WTC11 (cell line): Measurements from ENCODE around the gene ARHGAP42. TPM values are rescaled to one million over a fixed set of nuclear protein-coding genes. Genes with fewer than 3 reads are reported as not detected.

Experiments used
- ATAC-seq: fragments of 200-7000 bp; cut with Tn5 transposase; 2 replicates; pipeline ENCODE4 v1.10.0; 2021; ENCODE audit warnings: mild to moderate bottlenecking, moderate library complexity
- CTCF ChIA-PET: fragments of 300-600 bp; sonication (Branson Sonifier 250); formaldehyde crosslinking; loops from one replicate; lab custom pipeline; 2021; ENCODE audit warnings: antibody characterized with exemption; lab: Charles Lee
- POLR2A ChIA-PET: fragments of 350-600 bp; sonication (Branson Sonifier 250); formaldehyde crosslinking; loops from one replicate; lab custom pipeline; 2021; ENCODE audit warnings: antibody characterized with exemption; lab: Charles Lee
- DNase-seq: peaks from one replicate; pipeline ENCODE4 v3.0.0; 2021; ENCODE audit warnings: low spot score
- H3K27ac Mint-ChIP-seq: 2 replicates; pipeline ENCODE4 v1.8.0; 2021; ENCODE audit warnings: mixed read lengths
- H3K27me3 Mint-ChIP-seq: 2 replicates; pipeline ENCODE4 v1.8.0; 2021; ENCODE audit warnings: low read depth, mild to moderate bottlenecking, moderate library complexity, mixed read lengths
- H3K36me3 Mint-ChIP-seq: 2 replicates; pipeline ENCODE4 v1.8.0; 2021; ENCODE audit warnings: mixed read lengths
- H3K4me1 Mint-ChIP-seq: 2 replicates; pipeline ENCODE4 v1.8.0; 2022; ENCODE audit warnings: mixed read lengths
- H3K4me3 Mint-ChIP-seq: 2 replicates; pipeline ENCODE4 v1.8.0; 2021; ENCODE audit warnings: mild to moderate bottlenecking, moderate library complexity, mixed read lengths
- H3K9me3 Mint-ChIP-seq: 2 replicates; pipeline ENCODE4 v1.8.0; 2021; ENCODE audit warnings: mixed read lengths
- GTF2I ChIP-seq: fragments of 250-450 bp; sonication (Bioruptor Pico); conservative IDR thresholded peaks from 2 replicates; pipeline ENCODE4 v1.4.0; 2021; ENCODE audit warnings: mild to moderate bottlenecking
- HMGA2 ChIP-seq: fragments of 250-450 bp; sonication (Bioruptor Pico); IDR thresholded peaks from 2 replicates; pipeline ENCODE4 v1.4.0; 2021; ENCODE audit warnings: mild to moderate bottlenecking, moderate library complexity
- JUN ChIP-seq: sonication (generic); formaldehyde crosslinking; IDR thresholded peaks from 2 replicates; pipeline ENCODE4 v1.8.0; 2023; ENCODE audit warnings: mild to moderate bottlenecking, missing genetic modification reagents
- NFYB ChIP-seq: sonication (generic); formaldehyde crosslinking; conservative IDR thresholded peaks from 2 replicates; pipeline ENCODE4 v1.8.0; 2022; ENCODE audit warnings: low read depth, missing genetic modification reagents
- NR1H2 ChIP-seq: sonication (generic); formaldehyde crosslinking; IDR thresholded peaks from 2 replicates; pipeline ENCODE4 v1.9.0; 2021; ENCODE audit warnings: mild to moderate bottlenecking, moderate library complexity, missing genetic modification reagents
- NR3C1 ChIP-seq: sonication (generic); formaldehyde crosslinking; conservative IDR thresholded peaks from 2 replicates; pipeline ENCODE4 v1.8.1; 2023; ENCODE audit warnings: low read depth, mild to moderate bottlenecking, missing genetic modification reagents
- PRRX2 ChIP-seq: fragments of 250-450 bp; sonication (Bioruptor Pico); IDR thresholded peaks from 2 replicates; pipeline ENCODE4 v1.8.0; 2021; ENCODE audit warnings: mild to moderate bottlenecking
- RELA ChIP-seq: sonication (generic); formaldehyde crosslinking; IDR thresholded peaks from 2 replicates; pipeline ENCODE4 v1.8.1; 2022; ENCODE audit warnings: missing genetic modification reagents, mild to moderate bottlenecking, borderline replicate concordance
- RORB ChIP-seq: fragments of 250-450 bp; sonication (Bioruptor Pico); IDR thresholded peaks from 2 replicates; pipeline ENCODE4 v1.9.0; 2021; ENCODE audit warnings: mild to moderate bottlenecking
- SMAD4 ChIP-seq: sonication (generic); formaldehyde crosslinking; IDR thresholded peaks from 2 replicates; pipeline ENCODE4 v1.8.0; 2022; ENCODE audit warnings: mild to moderate bottlenecking, missing genetic modification reagents
- ZNF416 ChIP-seq: fragments of 250-450 bp; sonication (Bioruptor Pico); IDR thresholded peaks from 2 replicates; pipeline ENCODE4 v1.9.0; 2021; ENCODE audit warnings: mild to moderate bottlenecking, inconsistent platforms
- total RNA-seq: library from RNA; stranded (reverse); gene quantifications from 3 replicates; pipeline ENCODE4 v1.2.3, GENCODE V29; 2021
- TF ChIP-seq, protein P1 (sequence below): sonication (generic); formaldehyde crosslinking; IDR thresholded peaks from 2 replicates; pipeline ENCODE4 v1.8.0; 2022; ENCODE audit warnings: mild to moderate bottlenecking, missing genetic modification reagents
- TF ChIP-seq, protein P2 (sequence below): sonication (generic); formaldehyde crosslinking; IDR thresholded peaks from 2 replicates; pipeline ENCODE4 v1.8.0; 2022; ENCODE audit warnings: mild to moderate bottlenecking, missing genetic modification reagents
- TF ChIP-seq, protein P3 (sequence below): sonication (generic); formaldehyde crosslinking; IDR thresholded peaks from 2 replicates; pipeline ENCODE4 v1.8.1; 2022; ENCODE audit warnings: low read depth, mild to moderate bottlenecking, moderate library complexity, missing genetic modification reagents, borderline replicate concordance
- TF ChIP-seq, protein P4 (sequence below): sonication (generic); formaldehyde crosslinking; conservative IDR thresholded peaks from 2 replicates; pipeline ENCODE4 v1.8.1; 2023; ENCODE audit warnings: mild to moderate bottlenecking, low read depth, missing genetic modification reagents, moderate library complexity
- TF ChIP-seq, protein P5 (sequence below): fragments of 250-450 bp; sonication (Bioruptor Pico); IDR thresholded peaks from 2 replicates; pipeline ENCODE4 v1.9.0; 2021; ENCODE audit warnings: moderate library complexity, mild to moderate bottlenecking, inconsistent platforms, borderline replicate concordance
- TF ChIP-seq, protein P6 (sequence below): fragments of 250-450 bp; sonication (Bioruptor Pico); IDR thresholded peaks from 2 replicates; pipeline ENCODE4 v1.9.0; 2021; ENCODE audit warnings: mild to moderate bottlenecking, borderline replicate concordance
- TF ChIP-seq, protein P7 (sequence below): sonication (generic); formaldehyde crosslinking; IDR thresholded peaks from 2 replicates; pipeline ENCODE4 v1.8.1; 2023; ENCODE audit warnings: mild to moderate bottlenecking, moderate library complexity, missing genetic modification reagents

The ARHGAP42 gene
- total RNA-seq, 1 experiment from 2014 or later: 32.5 TPM

DNA sequence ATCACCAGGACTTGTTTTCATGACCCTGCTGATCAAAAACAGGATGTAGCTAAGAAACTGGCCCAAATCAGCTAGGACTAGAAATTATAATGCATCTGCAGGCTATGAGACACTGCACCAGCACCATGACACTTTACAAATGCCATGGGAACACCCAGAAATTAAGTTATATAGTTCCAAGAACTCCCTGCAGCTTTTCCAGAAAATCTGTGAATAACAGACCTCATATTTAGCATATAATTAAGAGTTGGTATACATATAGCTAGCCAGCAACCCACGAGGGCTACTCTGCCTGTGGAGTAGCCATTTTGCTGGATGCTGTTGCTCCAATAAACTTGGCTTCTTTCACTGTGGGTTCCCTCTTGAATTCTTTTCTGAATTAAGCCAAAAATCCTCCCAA lies 341.6 kb downstream of the ARHGAP42 start:
- Mint-ChIP-seq H3K27me3 (no peaks in the 10 kb centered on the region), H3K4me3 (no peak overlapping the region), H3K9me3 (no peaks in the 10 kb centered on the region; the same call in 1 of the 2 replicates), H3K36me3 (no peaks in the 10 kb centered on the region), H3K4me1 (no peaks in the 10 kb centered on the region), H3K27ac (no peak overlapping the region)
- ChIA-PET POLR2A (no interaction called here), CTCF (no interaction called here)
- ATAC-seq (no peak), DNase-seq (no peak)
- no peak for TF ChIP-seq GTF2I
- TF ChIP-seq HMGA2 (CRISPR knock-in tag): no peak
- no peak for TF ChIP-seq ZNF416 (CRISPR knock-in tag)
- TF ChIP-seq, protein P1, sequence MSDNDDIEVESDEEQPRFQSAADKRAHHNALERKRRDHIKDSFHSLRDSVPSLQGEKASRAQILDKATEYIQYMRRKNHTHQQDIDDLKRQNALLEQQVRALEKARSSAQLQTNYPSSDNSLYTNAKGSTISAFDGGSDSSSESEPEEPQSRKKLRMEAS (CRISPR knock-in tag): no peak

DNA sequence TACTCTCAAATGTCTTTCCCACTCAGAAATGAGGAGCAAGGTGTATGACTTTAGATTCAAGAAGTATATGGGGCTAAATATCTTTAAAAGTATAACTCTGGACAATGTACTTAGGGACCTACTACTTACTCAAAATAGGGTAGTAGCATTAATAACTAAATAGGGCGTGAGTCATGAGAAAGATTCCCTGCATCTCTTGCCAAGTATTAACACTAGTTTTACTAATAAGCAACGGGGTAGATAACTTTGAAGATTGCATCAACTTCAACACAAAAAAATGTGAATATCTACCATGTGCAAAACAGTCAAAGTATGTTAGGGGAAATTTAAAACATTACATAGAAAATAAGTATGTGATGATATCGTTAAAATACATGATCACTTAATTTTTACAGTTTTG lies 342.9 kb downstream of the ARHGAP42 start:
- ChIA-PET CTCF (no interaction called here), POLR2A (no interaction called here)
- Mint-ChIP-seq H3K9me3 (no peaks in the 10 kb centered on the region; the same call in 1 of the 2 replicates), H3K36me3 (no peaks in the 10 kb centered on the region), H3K27ac (no peak overlapping the region), H3K27me3 (no peaks in the 10 kb centered on the region), H3K4me1 (0 out of 2 replicates have a peak, but pooled peaks cover 2% of the 10 kb centered on the region), H3K4me3 (no peak overlapping the region)
- TF ChIP-seq, protein P2, sequence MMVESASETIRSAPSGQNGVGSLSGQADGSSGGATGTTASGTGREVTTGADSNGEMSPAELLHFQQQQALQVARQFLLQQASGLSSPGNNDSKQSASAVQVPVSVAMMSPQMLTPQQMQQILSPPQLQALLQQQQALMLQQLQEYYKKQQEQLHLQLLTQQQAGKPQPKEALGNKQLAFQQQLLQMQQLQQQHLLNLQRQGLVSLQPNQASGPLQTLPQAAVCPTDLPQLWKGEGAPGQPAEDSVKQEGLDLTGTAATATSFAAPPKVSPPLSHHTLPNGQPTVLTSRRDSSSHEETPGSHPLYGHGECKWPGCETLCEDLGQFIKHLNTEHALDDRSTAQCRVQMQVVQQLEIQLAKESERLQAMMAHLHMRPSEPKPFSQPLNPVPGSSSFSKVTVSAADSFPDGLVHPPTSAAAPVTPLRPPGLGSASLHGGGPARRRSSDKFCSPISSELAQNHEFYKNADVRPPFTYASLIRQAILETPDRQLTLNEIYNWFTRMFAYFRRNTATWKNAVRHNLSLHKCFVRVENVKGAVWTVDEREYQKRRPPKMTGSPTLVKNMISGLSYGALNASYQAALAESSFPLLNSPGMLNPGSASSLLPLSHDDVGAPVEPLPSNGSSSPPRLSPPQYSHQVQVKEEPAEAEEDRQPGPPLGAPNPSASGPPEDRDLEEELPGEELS (CRISPR knock-in tag): no peak
- TF ChIP-seq PRRX2: no peak
- TF ChIP-seq RORB (CRISPR knock-in tag): no peak
- TF ChIP-seq, protein P3, sequence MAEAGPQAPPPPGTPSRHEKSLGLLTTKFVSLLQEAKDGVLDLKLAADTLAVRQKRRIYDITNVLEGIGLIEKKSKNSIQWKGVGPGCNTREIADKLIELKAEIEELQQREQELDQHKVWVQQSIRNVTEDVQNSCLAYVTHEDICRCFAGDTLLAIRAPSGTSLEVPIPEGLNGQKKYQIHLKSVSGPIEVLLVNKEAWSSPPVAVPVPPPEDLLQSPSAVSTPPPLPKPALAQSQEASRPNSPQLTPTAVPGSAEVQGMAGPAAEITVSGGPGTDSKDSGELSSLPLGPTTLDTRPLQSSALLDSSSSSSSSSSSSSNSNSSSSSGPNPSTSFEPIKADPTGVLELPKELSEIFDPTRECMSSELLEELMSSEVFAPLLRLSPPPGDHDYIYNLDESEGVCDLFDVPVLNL (CRISPR knock-in tag): no peak
- TF ChIP-seq, protein P1 (CRISPR knock-in tag): no peak
- no peak for TF ChIP-seq NR3C1 (CRISPR knock-in tag)
- TF ChIP-seq RELA (CRISPR knock-in tag): no peak
- no peak for TF ChIP-seq NFYB
- no peak for TF ChIP-seq NR1H2 (CRISPR knock-in tag)
- no peak for TF ChIP-seq SMAD4 (CRISPR knock-in tag)
- TF ChIP-seq, protein P4, sequence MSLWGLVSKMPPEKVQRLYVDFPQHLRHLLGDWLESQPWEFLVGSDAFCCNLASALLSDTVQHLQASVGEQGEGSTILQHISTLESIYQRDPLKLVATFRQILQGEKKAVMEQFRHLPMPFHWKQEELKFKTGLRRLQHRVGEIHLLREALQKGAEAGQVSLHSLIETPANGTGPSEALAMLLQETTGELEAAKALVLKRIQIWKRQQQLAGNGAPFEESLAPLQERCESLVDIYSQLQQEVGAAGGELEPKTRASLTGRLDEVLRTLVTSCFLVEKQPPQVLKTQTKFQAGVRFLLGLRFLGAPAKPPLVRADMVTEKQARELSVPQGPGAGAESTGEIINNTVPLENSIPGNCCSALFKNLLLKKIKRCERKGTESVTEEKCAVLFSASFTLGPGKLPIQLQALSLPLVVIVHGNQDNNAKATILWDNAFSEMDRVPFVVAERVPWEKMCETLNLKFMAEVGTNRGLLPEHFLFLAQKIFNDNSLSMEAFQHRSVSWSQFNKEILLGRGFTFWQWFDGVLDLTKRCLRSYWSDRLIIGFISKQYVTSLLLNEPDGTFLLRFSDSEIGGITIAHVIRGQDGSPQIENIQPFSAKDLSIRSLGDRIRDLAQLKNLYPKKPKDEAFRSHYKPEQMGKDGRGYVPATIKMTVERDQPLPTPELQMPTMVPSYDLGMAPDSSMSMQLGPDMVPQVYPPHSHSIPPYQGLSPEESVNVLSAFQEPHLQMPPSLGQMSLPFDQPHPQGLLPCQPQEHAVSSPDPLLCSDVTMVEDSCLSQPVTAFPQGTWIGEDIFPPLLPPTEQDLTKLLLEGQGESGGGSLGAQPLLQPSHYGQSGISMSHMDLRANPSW (CRISPR knock-in tag): no peak
- no peak for TF ChIP-seq JUN
- TF ChIP-seq, protein P5, sequence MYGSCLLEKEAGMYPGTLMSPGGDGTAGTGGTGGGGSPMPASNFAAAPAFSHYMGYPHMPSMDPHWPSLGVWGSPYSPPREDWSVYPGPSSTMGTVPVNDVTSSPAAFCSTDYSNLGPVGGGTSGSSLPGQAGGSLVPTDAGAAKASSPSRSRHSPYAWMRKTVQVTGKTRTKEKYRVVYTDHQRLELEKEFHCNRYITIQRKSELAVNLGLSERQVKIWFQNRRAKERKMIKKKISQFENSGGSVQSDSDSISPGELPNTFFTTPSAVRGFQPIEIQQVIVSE (CRISPR knock-in tag): no peak
- TF ChIP-seq, protein P6, sequence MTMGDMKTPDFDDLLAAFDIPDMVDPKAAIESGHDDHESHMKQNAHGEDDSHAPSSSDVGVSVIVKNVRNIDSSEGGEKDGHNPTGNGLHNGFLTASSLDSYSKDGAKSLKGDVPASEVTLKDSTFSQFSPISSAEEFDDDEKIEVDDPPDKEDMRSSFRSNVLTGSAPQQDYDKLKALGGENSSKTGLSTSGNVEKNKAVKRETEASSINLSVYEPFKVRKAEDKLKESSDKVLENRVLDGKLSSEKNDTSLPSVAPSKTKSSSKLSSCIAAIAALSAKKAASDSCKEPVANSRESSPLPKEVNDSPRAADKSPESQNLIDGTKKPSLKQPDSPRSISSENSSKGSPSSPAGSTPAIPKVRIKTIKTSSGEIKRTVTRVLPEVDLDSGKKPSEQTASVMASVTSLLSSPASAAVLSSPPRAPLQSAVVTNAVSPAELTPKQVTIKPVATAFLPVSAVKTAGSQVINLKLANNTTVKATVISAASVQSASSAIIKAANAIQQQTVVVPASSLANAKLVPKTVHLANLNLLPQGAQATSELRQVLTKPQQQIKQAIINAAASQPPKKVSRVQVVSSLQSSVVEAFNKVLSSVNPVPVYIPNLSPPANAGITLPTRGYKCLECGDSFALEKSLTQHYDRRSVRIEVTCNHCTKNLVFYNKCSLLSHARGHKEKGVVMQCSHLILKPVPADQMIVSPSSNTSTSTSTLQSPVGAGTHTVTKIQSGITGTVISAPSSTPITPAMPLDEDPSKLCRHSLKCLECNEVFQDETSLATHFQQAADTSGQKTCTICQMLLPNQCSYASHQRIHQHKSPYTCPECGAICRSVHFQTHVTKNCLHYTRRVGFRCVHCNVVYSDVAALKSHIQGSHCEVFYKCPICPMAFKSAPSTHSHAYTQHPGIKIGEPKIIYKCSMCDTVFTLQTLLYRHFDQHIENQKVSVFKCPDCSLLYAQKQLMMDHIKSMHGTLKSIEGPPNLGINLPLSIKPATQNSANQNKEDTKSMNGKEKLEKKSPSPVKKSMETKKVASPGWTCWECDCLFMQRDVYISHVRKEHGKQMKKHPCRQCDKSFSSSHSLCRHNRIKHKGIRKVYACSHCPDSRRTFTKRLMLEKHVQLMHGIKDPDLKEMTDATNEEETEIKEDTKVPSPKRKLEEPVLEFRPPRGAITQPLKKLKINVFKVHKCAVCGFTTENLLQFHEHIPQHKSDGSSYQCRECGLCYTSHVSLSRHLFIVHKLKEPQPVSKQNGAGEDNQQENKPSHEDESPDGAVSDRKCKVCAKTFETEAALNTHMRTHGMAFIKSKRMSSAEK: no peak
- TF ChIP-seq, protein P7, sequence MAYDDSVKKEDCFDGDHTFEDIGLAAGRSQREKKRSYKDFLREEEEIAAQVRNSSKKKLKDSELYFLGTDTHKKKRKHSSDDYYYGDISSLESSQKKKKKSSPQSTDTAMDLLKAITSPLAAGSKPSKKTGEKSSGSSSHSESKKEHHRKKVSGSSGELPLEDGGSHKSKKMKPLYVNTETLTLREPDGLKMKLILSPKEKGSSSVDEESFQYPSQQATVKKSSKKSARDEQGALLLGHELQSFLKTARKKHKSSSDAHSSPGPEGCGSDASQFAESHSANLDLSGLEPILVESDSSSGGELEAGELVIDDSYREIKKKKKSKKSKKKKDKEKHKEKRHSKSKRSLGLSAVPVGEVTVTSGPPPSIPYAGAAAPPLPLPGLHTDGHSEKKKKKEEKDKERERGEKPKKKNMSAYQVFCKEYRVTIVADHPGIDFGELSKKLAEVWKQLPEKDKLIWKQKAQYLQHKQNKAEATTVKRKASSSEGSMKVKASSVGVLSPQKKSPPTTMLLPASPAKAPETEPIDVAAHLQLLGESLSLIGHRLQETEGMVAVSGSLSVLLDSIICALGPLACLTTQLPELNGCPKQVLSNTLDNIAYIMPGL (CRISPR knock-in tag): no peak
- DNase-seq (no peak), ATAC-seq (no peak)
